Panc1 (cell line): ENCODE results near the gene PCGF1. TPM values are rescaled to one million over a fixed set of nuclear protein-coding genes. Genes with fewer than 3 reads are reported as not detected.

Experiments
- ATAC-seq: fragments of 200-7000 bp; cut with Tn5 transposase; 2 replicates; pipeline ENCODE4 v1.9.1; 2020; ENCODE audit warnings: mild to moderate bottlenecking, moderate library complexity
- BruUV-seq: library from RNA; stranded (reverse); fragments of 400-500 nt; replicated peaks from 2 replicates; lab custom pipeline; 2021; lab: Mats Ljungman, UMichigan
- CTCF ChIA-PET: fragments of 300-600 bp; sonication (Branson Sonifier 250); formaldehyde crosslinking; loops from one replicate; lab custom pipeline; 2022; ENCODE audit warnings: antibody characterized with exemption; lab: Charles Lee
- POLR2A ChIA-PET: fragments of 300-600 bp; sonication (Branson Sonifier 250); formaldehyde crosslinking; loops from one replicate; lab custom pipeline; 2022; ENCODE audit warnings: antibody characterized with exemption; lab: Charles Lee
- DNase-seq: peaks from one replicate; pipeline ENCODE4 v3.0.0-alpha.2; 2010; ENCODE audit warnings: low read depth, low spot score
- H3K27ac ChIP-seq: 2 replicates; pipeline ENCODE4 v1.5.1; 2011; ENCODE audit warnings: mild to moderate bottlenecking, low read length, inconsistent platforms
- H3K27me3 ChIP-seq: fragments of 200-500 bp; sonication (Bioruptor generic); 2 replicates; pipeline ENCODE4 v1.6.0; 2014; ENCODE audit warnings: low read length, inconsistent platforms; ENCODE audit not compliant: control insufficient read depth, insufficient read depth
- H3K36me3 ChIP-seq: fragments of 200-500 bp; sonication (Bioruptor generic); 2 replicates; pipeline ENCODE4 v1.5.1; 2014; ENCODE audit warnings: inconsistent platforms, mild to moderate bottlenecking, low read length, moderate library complexity; ENCODE audit not compliant: control insufficient read depth, insufficient read depth
- H3K4me1 ChIP-seq: 2 replicates; pipeline ENCODE4 v1.5.1; 2011; ENCODE audit warnings: inconsistent platforms, mild to moderate bottlenecking, low read length, moderate library complexity; ENCODE audit not compliant: control insufficient read depth, insufficient read depth
- H3K4me3 ChIP-seq, 2 experiments: 2 replicates each; pipeline ENCODE4 v1.5.1; 2011 to 2012; ENCODE audit warnings: low read depth in 2 of 2, low read length in 2 of 2, mild to moderate bottlenecking in 2 of 2, inconsistent platforms in 1 of 2, moderate library complexity in 1 of 2
- H3K9me3 ChIP-seq: fragments of 200-500 bp; sonication (Bioruptor generic); 2 replicates; pipeline ENCODE4 v1.5.1; 2014; ENCODE audit warnings: low read depth, mild to moderate bottlenecking, inconsistent platforms, low read length, moderate library complexity; ENCODE audit not compliant: control insufficient read depth, insufficient read depth
- CTCF ChIP-seq: fragments of 450-650 bp; IDR thresholded peaks from 2 replicates; pipeline ENCODE4 v1.5.1; 2017; ENCODE audit warnings: mild to moderate bottlenecking
- POLR2AphosphoS5 ChIP-seq: IDR thresholded peaks from 2 replicates; pipeline ENCODE4 v1.6.1; 2012; ENCODE audit warnings: mild to moderate bottlenecking, low read depth, low read length, moderate library complexity
- REST ChIP-seq, 2 experiments: IDR thresholded peaks; 2 replicates each; pipeline ENCODE4 v1.6.1; 2011 to 2012; ENCODE audit warnings: low read depth in 2 of 2, control low read depth in 1 of 2, low read length in 1 of 2, mild to moderate bottlenecking in 1 of 2, moderate library complexity in 1 of 2; ENCODE audit not compliant: insufficient read depth in 1 of 2
- SIN3A ChIP-seq: IDR thresholded peaks from 2 replicates; pipeline ENCODE4 v1.6.1; 2012; ENCODE audit warnings: low read depth, mild to moderate bottlenecking, low read length, moderate library complexity, borderline replicate concordance; ENCODE audit not compliant: insufficient read depth
- TCF7L2 ChIP-seq: IDR thresholded peaks from 2 replicates; pipeline ENCODE4 v1.6.1; 2011; ENCODE audit warnings: mild to moderate bottlenecking, low read depth, low read length, inconsistent platforms
- in situ Hi-C: cut with HindIII; loops from 2 replicates; pipeline ENCODE4 v1.10.0; 2016; ENCODE audit warnings: low sequenced_read_pairs, low pct_unique_long_range_greater_than_20kb
- intact Hi-C: fragments of 100-400 bp; cut with micrococcal nuclease; formaldehyde crosslinking; loops from one replicate; pipeline ENCODE4 v1.10.0; 2022; ENCODE audit not compliant: unreplicated experiment
- total RNA-seq: library from RNA; stranded (reverse); gene quantifications from one replicate; pipeline ENCODE4 v1.2.1, GENCODE V29; 2021; ENCODE audit not compliant: unreplicated experiment

The PCGF1 gene
- total RNA-seq, 1 experiment from 2014 or later, result 36.8 TPM

GRCh38 chr2:74537140-74537539 lies 29.6 kb upstream of the PCGF1 start:
- ChIA-PET CTCF (no interaction called here), POLR2A (no interaction called here)
- TF ChIP-seq CTCF (no peak), SIN3A (no peak), REST (IDR thresholded peaks at IDR 0.05; ENCODE audit: insufficient read depth in 1 of 2, low read depth in 2 of 2, low read length in 1 of 2) (no peak), POLR2AphosphoS5 (no peak), TCF7L2 (no peak)
- ATAC-seq (no peak), DNase-seq (no peak)
- no peak overlapping the region for H3K4me3 ChIP-seq
- H3K36me3 ChIP-seq, result no peaks in the 10 kb centered on the region; the same call in 1 of the 2 replicates
- no peak overlapping the region for H3K27ac ChIP-seq
- in situ Hi-C loops, result no loop called here
- no peaks in the 10 kb centered on the region; the same call in 1 of the 2 replicates for H3K27me3 ChIP-seq
- intact Hi-C loops, result no loop called here
- no TSS peak for BruUV-seq
- no peaks in the 10 kb centered on the region for H3K9me3 ChIP-seq
- H3K4me1 ChIP-seq, result no peaks in the 10 kb centered on the region

GRCh38 chr2:74536166-74536950 lies 28.9 kb upstream of the PCGF1 start:
- no peaks in the 10 kb centered on the region for H3K4me1 ChIP-seq
- ChIA-PET POLR2A (no interaction called here), CTCF (no interaction called here)
- H3K9me3 ChIP-seq, result no peaks in the 10 kb centered on the region
- no peak; the same call in 1 of the 2 replicates for ATAC-seq
- in situ Hi-C loops, result no loop called here
- BruUV-seq, result no TSS peak
- H3K4me3 ChIP-seq, result no peak overlapping the region
- TF ChIP-seq SIN3A (no peak), REST (IDR thresholded peaks at IDR 0.05; ENCODE audit: insufficient read depth in 1 of 2, low read depth in 2 of 2, low read length in 1 of 2) (no peak), TCF7L2 (no peak), CTCF (no peak), POLR2AphosphoS5 (no peak)
- intact Hi-C loops, result no loop called here
- no peaks in the 10 kb centered on the region; the same call in 1 of the 2 replicates for H3K27me3 ChIP-seq
- DNase-seq, result no peak
- no peaks in the 10 kb centered on the region; the same call in 1 of the 2 replicates for H3K36me3 ChIP-seq
- no peak overlapping the region for H3K27ac ChIP-seq
